Measurements from ENCODE around the gene OST4.

- TF ChIP-seq CTCF (IDR thresholded peaks at IDR 0.05; ENCODE audit: low read depth, low read length, poor library complexity, severe bottlenecking), result no peak
- TF ChIP-seq EZH2phosphoT487 (IDR thresholded peaks at IDR 0.05; ENCODE audit: borderline replicate concordance, low read length), result no peak
Measured at GRCh38 chr2:27093430-27094352, 22.2 kb upstream of the OST4 start.

Measured in DOHH2 (cell line).